Measurements from ENCODE around the gene FHL3.

- TF ChIP-seq CTCF (IDR thresholded peaks at IDR 0.05; ENCODE audit: insufficient read depth, low read length) (no peak), POLR2AphosphoS5 (IDR thresholded peaks at IDR 0.05; ENCODE audit: low read depth) (no peak)
- TF ChIP-seq, protein P1, sequence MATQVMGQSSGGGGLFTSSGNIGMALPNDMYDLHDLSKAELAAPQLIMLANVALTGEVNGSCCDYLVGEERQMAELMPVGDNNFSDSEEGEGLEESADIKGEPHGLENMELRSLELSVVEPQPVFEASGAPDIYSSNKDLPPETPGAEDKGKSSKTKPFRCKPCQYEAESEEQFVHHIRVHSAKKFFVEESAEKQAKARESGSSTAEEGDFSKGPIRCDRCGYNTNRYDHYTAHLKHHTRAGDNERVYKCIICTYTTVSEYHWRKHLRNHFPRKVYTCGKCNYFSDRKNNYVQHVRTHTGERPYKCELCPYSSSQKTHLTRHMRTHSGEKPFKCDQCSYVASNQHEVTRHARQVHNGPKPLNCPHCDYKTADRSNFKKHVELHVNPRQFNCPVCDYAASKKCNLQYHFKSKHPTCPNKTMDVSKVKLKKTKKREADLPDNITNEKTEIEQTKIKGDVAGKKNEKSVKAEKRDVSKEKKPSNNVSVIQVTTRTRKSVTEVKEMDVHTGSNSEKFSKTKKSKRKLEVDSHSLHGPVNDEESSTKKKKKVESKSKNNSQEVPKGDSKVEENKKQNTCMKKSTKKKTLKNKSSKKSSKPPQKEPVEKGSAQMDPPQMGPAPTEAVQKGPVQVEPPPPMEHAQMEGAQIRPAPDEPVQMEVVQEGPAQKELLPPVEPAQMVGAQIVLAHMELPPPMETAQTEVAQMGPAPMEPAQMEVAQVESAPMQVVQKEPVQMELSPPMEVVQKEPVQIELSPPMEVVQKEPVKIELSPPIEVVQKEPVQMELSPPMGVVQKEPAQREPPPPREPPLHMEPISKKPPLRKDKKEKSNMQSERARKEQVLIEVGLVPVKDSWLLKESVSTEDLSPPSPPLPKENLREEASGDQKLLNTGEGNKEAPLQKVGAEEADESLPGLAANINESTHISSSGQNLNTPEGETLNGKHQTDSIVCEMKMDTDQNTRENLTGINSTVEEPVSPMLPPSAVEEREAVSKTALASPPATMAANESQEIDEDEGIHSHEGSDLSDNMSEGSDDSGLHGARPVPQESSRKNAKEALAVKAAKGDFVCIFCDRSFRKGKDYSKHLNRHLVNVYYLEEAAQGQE (IDR thresholded peaks at IDR 0.05; ENCODE audit: insufficient replicate concordance, low read depth), result no peak
Observed at GRCh38 chr1:38006008-38006828, 904 bp upstream of the FHL3 start.

All from HL-60 (cell line).